GM12872 (cell line): ENCODE results near the gene BIRC5.

Experiments
- CTCF ChIP-seq: IDR thresholded peaks from 3 replicates; pipeline ENCODE4 v1.5.1; 2011; ENCODE audit warnings: low read depth, mild to moderate bottlenecking, low read length, moderate library complexity; ENCODE audit not compliant: insufficient read depth

The BIRC5 gene

GRCh38 chr17:78259192-78259554, 45.1 kb downstream of the BIRC5 start:
- no peak for TF ChIP-seq CTCF

GRCh38 chr17:78263063-78263735, 49.1 kb downstream of the BIRC5 start:
- no peak for TF ChIP-seq CTCF

- no peak for TF ChIP-seq CTCF
These were observed 49.8 kb downstream of the BIRC5 start for GRCh38 chr17:78263736-78264340.

GRCh38 chr17:78264590-78264989, 50.5 kb downstream of the BIRC5 start:
- TF ChIP-seq CTCF, result no peak

GRCh38 chr17:78265121-78265520, 51.1 kb downstream of the BIRC5 start:
- TF ChIP-seq CTCF, result no peak

GRCh38 chr17:78266231-78266631, 52.2 kb downstream of the BIRC5 start:
- no peak for TF ChIP-seq CTCF

GRCh38 chr17:78266771-78267170, 52.7 kb downstream of the BIRC5 start:
- no peak for TF ChIP-seq CTCF
